Prostate gland (tissue), 2 donors: ENCODE measurements around the gene SBF2.

ENCODE experiments used
- CTCF ChIP-seq, 4 experiments: fragments of 200-600 bp in 2 of 4; fragments of 450-650 bp in 2 of 4; sonication (generic) in 2 of 4; IDR thresholded peaks; 1 replicate in 3 of 4; 2 replicates in 1 of 4; pipeline ENCODE4 v1.5.1; 2016 to 2019; ENCODE audit warnings: antibody characterized with exemption in 4 of 4, mild to moderate bottlenecking in 2 of 4, moderate library complexity in 2 of 4
- POLR2A ChIP-seq: fragments of 450-650 bp; IDR thresholded peaks from one replicate; pipeline ENCODE4 v1.6.1; 2016; ENCODE audit warnings: antibody characterized with exemption, mild to moderate bottlenecking
- POLR2AphosphoS5 ChIP-seq: sonication (generic); formaldehyde crosslinking; IDR thresholded peaks from one replicate; pipeline ENCODE4 v1.6.1; 2017; ENCODE audit warnings: antibody characterized with exemption

GRCh38 chr11:10327254-10327653 lies 33.2 kb upstream of the SBF2 start:
- no peak for TF ChIP-seq CTCF (IDR thresholded peaks at IDR 0.05)
- no peak for TF ChIP-seq POLR2A
- no peak for TF ChIP-seq POLR2AphosphoS5
